ENCODE data around the gene FOXP1. TPM values are rescaled to one million over a fixed set of nuclear protein-coding genes. Genes with fewer than 3 reads are reported as not detected.

Gene FOXP1
- total RNA-seq, 4 donors from 2014 or later = 54.2 to 152 (median 129) TPM

- Histone ChIP-seq H3K4me1 (no peaks in the 10 kb centered on the region), H3K27me3 (no peaks in the 10 kb centered on the region), H3K36me3 (no peaks in the 10 kb centered on the region), H3K4me3 (no peak overlapping the region), H3K9me3 (no peaks in the 10 kb centered on the region), H3K27ac (no peak overlapping the region)
- DNase-seq = no peak
- TF ChIP-seq CTCF (IDR thresholded peaks at IDR 0.05) = no peak
- TF ChIP-seq POLR2A (IDR thresholded peaks at IDR 0.05) = no peak
- intact Hi-C loops (cut with DNase I; ENCODE audit: low total_unique reads) = no loop called here
These were observed 608.8 kb downstream of the FOXP1 start for GRCh38 chr3:70974747-70975146.

GRCh38 chr3:70973558-70973957 lies 610.0 kb downstream of the FOXP1 start:
- TF ChIP-seq POLR2A (IDR thresholded peaks at IDR 0.05) (no peak), CTCF (IDR thresholded peaks at IDR 0.05) (no peak)
- Histone ChIP-seq H3K4me3 (no peak overlapping the region), H3K9me3 (no peaks in the 10 kb centered on the region), H3K27me3 (no peaks in the 10 kb centered on the region), H3K27ac (no peak overlapping the region), H3K36me3 (no peaks in the 10 kb centered on the region), H3K4me1 (no peaks in the 10 kb centered on the region)
- intact Hi-C loops (cut with DNase I; ENCODE audit: low total_unique reads) = no loop called here
- DNase-seq = no peak

- Histone ChIP-seq H3K9me3 (no peaks in the 10 kb centered on the region), H3K4me1 (no peaks in the 10 kb centered on the region), H3K4me3 (no peak overlapping the region), H3K27ac (no peak overlapping the region), H3K27me3 (no peaks in the 10 kb centered on the region), H3K36me3 (no peaks in the 10 kb centered on the region)
- no peak for TF ChIP-seq POLR2A (IDR thresholded peaks at IDR 0.05)
- no peak for TF ChIP-seq CTCF (IDR thresholded peaks at IDR 0.05)
- intact Hi-C loops (cut with DNase I; ENCODE audit: low total_unique reads) = no loop called here
- no peak for DNase-seq
These were observed 610.7 kb downstream of the FOXP1 start for GRCh38 chr3:70972855-70973254.

- Histone ChIP-seq H3K27me3 (no peaks in the 10 kb centered on the region), H3K36me3 (no peaks in the 10 kb centered on the region), H3K4me1 (no peaks in the 10 kb centered on the region), H3K27ac (no peak overlapping the region), H3K4me3 (no peak overlapping the region), H3K9me3 (no peaks in the 10 kb centered on the region)
- TF ChIP-seq POLR2A (IDR thresholded peaks at IDR 0.05) = no peak
- TF ChIP-seq CTCF (IDR thresholded peaks at IDR 0.05) = no peak
- DNase-seq = no peak
- intact Hi-C loops (cut with DNase I; ENCODE audit: low total_unique reads) = no loop called here
These were observed 612.6 kb downstream of the FOXP1 start for GRCh38 chr3:70970952-70971351.

- intact Hi-C loops (cut with DNase I; ENCODE audit: low total_unique reads) = no loop called here
- no peaks in the 10 kb centered on the region for H3K27me3 ChIP-seq
- no peaks in the 10 kb centered on the region for H3K9me3 ChIP-seq
- DNase-seq = no peak
- H3K27ac ChIP-seq = no peak overlapping the region
- H3K4me1 ChIP-seq = no peaks in the 10 kb centered on the region
- no peak overlapping the region for H3K4me3 ChIP-seq
- H3K36me3 ChIP-seq = no peaks in the 10 kb centered on the region
- TF ChIP-seq POLR2A (IDR thresholded peaks at IDR 0.05) = no peak
- TF ChIP-seq CTCF (IDR thresholded peaks at IDR 0.05) = no peak
These were observed 613.4 kb downstream of the FOXP1 start for GRCh38 chr3:70970171-70970570.

Measured in uterus (tissue), 4 donors.